Measurements from ENCODE around the gene TDP1.

Gene TDP1

DNA sequence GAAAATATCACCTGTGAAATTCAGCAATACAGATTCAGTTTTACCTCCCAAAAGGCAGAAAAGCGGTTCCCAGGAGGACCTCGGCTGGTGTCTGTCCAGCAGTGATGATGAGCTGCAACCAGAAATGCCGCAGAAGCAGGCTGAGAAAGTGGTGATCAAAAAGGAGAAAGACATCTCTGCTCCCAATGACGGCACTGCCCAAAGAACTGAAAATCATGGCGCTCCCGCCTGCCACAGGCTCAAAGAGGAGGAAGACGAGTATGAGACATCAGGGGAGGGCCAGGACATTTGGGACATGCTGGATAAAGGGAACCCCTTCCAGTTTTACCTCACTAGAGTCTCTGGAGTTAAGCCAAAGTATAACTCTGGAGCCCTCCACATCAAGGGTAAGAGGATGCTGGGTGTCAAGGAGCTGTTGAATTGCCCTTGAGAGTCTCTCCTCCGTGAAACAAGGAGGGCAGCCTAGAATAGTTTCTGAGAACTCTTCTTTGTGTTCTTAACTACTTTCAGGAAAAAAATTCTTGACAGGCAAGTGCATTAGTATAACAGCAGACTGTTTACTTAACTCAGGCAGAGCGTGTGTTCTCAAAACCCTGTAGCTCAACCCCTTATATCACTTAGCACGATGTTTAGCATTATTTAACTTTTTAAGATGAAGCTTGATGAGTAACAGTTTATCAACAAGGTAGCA is 7.7 kb downstream of the TDP1 start:
- H3K4me3 ChIP-seq (ENCODE audit: low read depth, low read length), result no peak overlapping the region
- no peak for DNase-seq (ENCODE audit: low read depth)
- TF ChIP-seq, protein P1, sequence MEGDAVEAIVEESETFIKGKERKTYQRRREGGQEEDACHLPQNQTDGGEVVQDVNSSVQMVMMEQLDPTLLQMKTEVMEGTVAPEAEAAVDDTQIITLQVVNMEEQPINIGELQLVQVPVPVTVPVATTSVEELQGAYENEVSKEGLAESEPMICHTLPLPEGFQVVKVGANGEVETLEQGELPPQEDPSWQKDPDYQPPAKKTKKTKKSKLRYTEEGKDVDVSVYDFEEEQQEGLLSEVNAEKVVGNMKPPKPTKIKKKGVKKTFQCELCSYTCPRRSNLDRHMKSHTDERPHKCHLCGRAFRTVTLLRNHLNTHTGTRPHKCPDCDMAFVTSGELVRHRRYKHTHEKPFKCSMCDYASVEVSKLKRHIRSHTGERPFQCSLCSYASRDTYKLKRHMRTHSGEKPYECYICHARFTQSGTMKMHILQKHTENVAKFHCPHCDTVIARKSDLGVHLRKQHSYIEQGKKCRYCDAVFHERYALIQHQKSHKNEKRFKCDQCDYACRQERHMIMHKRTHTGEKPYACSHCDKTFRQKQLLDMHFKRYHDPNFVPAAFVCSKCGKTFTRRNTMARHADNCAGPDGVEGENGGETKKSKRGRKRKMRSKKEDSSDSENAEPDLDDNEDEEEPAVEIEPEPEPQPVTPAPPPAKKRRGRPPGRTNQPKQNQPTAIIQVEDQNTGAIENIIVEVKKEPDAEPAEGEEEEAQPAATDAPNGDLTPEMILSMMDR (IDR thresholded peaks at IDR 0.05; ENCODE audit: low read depth, low read length, missing control alignments), result no peak

DNA sequence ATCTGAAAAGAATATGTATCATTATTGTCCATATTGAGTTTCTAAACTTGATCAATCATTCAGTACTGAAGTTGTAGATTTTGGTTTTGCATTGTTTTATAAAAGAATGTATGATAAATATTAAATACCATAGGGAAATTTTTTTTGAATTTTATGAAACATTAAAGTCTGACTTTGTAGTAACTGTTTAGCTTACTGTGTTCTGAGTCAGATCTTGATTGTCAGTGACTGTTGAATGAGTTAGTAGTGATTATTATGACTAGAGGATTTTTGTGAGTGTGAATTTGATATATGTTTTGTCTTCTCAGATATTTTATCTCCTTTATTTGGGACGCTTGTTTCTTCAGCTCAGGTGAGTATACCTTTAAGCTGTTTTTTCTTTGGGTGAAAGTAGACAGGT is 10.1 kb downstream of the TDP1 start:
- TF ChIP-seq, protein P1 (IDR thresholded peaks at IDR 0.05; ENCODE audit: low read depth, low read length, missing control alignments), result no peak
- DNase-seq (ENCODE audit: low read depth), result no peak
- no peak overlapping the region for H3K4me3 ChIP-seq (ENCODE audit: low read depth, low read length)

DNA sequence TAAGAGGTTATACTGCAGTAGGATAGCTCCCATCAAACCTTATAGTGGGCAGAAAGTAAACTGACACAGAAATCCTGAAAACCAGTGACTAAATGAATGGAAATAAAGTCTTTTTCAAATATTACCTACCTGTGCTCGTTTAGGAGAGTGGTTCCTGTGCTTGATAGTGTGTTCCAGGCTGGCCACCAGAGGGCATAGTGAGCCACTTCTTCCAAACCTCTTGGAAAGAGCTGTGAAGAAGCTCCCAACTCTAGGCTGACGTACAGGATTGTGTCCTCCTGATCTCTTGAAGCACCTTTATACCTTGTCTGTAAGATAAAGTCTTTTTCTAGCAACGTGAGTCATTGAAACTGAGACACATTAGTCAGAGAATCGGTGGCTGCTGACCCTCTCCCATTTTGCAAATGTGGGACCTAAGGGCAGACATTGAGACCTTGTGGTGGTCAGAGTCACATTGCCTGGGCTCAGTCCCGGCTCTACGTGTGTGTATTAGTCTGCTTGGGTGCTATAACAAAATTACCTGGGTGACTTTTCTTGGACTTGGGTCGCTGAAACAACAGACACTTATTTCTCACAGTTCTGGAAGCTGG is 17.6 kb downstream of the TDP1 start:
- DNase-seq (ENCODE audit: low read depth), result no peak
- TF ChIP-seq, protein P1 (IDR thresholded peaks at IDR 0.05; ENCODE audit: low read depth, low read length, missing control alignments), result peak; percentile 94
- no peak overlapping the region for H3K4me3 ChIP-seq (ENCODE audit: low read depth, low read length)

DNA sequence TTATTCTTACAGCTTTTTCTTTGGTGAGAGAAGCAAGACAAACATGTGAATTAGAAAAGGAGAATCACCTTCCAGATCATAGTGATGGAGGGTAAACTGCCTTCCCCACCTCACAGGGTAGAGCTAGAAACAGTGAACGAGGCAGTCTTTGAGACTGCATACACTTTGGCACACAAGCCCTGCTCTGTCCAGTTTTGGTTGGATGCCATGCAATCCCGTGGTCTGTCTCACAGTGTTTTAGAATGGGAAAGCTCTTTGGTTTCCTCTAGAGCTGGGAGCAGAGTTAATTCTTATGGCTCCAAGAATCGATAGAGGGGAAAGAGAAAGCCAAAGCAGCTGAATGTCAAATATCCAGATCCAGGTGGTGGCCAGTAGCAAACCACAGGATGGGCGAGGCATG is 21.9 kb downstream of the TDP1 start:
- TF ChIP-seq, protein P1 (IDR thresholded peaks at IDR 0.05; ENCODE audit: low read depth, low read length, missing control alignments), result no peak
- H3K4me3 ChIP-seq (ENCODE audit: low read depth, low read length), result no peak overlapping the region
- DNase-seq (ENCODE audit: low read depth), result no peak

DNA sequence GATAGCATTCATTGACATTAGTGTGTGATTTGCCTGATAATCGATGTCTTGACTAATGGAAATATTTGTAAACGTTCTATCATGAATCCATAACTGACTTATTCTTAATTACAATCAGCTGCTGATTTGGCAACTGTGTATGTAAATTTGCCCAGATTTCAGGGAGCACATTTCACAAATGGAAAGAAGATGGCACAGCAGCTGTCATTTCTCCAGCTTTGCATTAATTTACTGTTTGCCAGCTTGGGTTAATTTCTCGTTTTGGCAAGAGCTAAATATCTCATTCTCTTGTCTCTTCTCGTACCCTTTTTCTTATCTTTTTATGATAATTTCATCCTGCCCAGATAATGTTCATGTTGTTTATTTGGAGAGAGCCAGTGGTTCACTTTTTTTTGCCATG is 22.9 kb downstream of the TDP1 start:
- TF ChIP-seq, protein P1 (IDR thresholded peaks at IDR 0.05; ENCODE audit: low read depth, low read length, missing control alignments), result no peak
- H3K4me3 ChIP-seq (ENCODE audit: low read depth, low read length), result no peak overlapping the region
- DNase-seq (ENCODE audit: low read depth), result no peak

DNA sequence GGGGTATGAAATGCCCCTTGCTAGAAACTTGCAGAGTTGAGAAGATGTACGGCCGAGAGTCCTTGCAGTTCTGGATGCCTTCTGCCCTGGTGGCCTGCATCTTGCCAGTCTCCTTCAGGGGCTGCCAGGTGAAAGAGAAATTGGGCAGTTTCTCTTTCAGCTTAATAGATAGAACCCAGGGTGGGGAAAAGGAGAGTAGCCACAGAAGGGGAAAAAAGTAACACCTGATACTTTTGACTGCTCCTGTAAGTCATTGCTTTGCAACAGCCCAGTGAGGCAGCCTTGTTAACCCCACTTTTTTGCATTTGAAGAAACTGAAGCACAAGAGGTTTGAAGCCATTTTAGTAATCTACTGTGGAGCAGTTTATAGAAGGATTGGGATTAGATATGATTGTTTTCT is 27.6 kb downstream of the TDP1 start:
- no peak overlapping the region for H3K4me3 ChIP-seq (ENCODE audit: low read depth, low read length)
- no peak for DNase-seq (ENCODE audit: low read depth)
- TF ChIP-seq, protein P1 (IDR thresholded peaks at IDR 0.05; ENCODE audit: low read depth, low read length, missing control alignments), result no peak

Measured in GM12864 (cell line).